GM23248 (cell line): ENCODE data around the gene DPH3. TPM values are rescaled to one million over a fixed set of nuclear protein-coding genes. Genes with fewer than 3 reads are reported as not detected.

Source experiments
- DNase-seq: peaks from one replicate; pipeline ENCODE4 v3.0.0-alpha.2; 2015
- H2AFZ ChIP-seq: fragments of 200-600 bp; sonication (generic); 2 replicates; pipeline ENCODE4 v1.6.1; 2016; ENCODE audit warnings: antibody characterized with exemption
- H3F3A ChIP-seq: fragments of 200-600 bp; sonication (generic); 2 replicates; pipeline ENCODE4 v1.6.1; 2016; ENCODE audit warnings: mild to moderate bottlenecking, antibody characterized with exemption, mixed run types; ENCODE audit not compliant: insufficient read depth
- H3K27ac ChIP-seq: fragments of 200-600 bp; sonication (generic); 2 replicates; pipeline ENCODE4 v1.5.1; 2016; ENCODE audit warnings: mild to moderate bottlenecking
- H3K27me3 ChIP-seq: fragments of 200-600 bp; sonication (generic); replicated peaks from 2 replicates; pipeline ENCODE4 v1.6.1; 2016; ENCODE audit warnings: mild to moderate bottlenecking; ENCODE audit not compliant: insufficient read depth
- H3K36me3 ChIP-seq: fragments of 200-600 bp; sonication (generic); 2 replicates; pipeline ENCODE4 v1.6.1; 2016; ENCODE audit warnings: low read depth, mild to moderate bottlenecking
- H3K4me1 ChIP-seq: fragments of 200-600 bp; sonication (generic); 2 replicates; pipeline ENCODE4 v1.6.1; 2016; ENCODE audit warnings: mild to moderate bottlenecking; ENCODE audit not compliant: insufficient read depth
- H3K4me2 ChIP-seq: fragments of 200-600 bp; sonication (generic); one replicate; pipeline ENCODE4 v1.6.1; 2016; ENCODE audit warnings: mild to moderate bottlenecking; ENCODE audit not compliant: unreplicated experiment
- H3K4me3 ChIP-seq: fragments of 200-600 bp; sonication (generic); 2 replicates; pipeline ENCODE4 v1.5.1; 2016; ENCODE audit warnings: mild to moderate bottlenecking
- H3K79me2 ChIP-seq: fragments of 200-600 bp; sonication (generic); 2 replicates; pipeline ENCODE4 v1.6.1; 2016; ENCODE audit warnings: mild to moderate bottlenecking; ENCODE audit not compliant: insufficient read depth
- H3K9ac ChIP-seq: fragments of 200-600 bp; sonication (generic); 2 replicates; pipeline ENCODE4 v1.6.1; 2016; ENCODE audit warnings: mild to moderate bottlenecking
- H3K9me2 ChIP-seq: fragments of 200-600 bp; sonication (generic); 2 replicates; pipeline ENCODE4 v1.6.1; 2016; ENCODE audit warnings: mixed run types, mild to moderate bottlenecking, moderate library complexity; ENCODE audit not compliant: insufficient read depth
- H3K9me3 ChIP-seq: fragments of 200-600 bp; sonication (generic); one replicate; pipeline ENCODE4 v1.6.1; 2017; ENCODE audit warnings: low read depth
- H4K20me1 ChIP-seq: fragments of 200-600 bp; sonication (generic); 2 replicates; pipeline ENCODE4 v1.6.0; 2016; ENCODE audit not compliant: insufficient read depth
- EZH2 ChIP-seq: fragments of 200-600 bp; sonication (generic); IDR thresholded peaks from 2 replicates; pipeline ENCODE4 v1.6.1; 2018; ENCODE audit warnings: antibody characterized with exemption, mild to moderate bottlenecking; ENCODE audit not compliant: insufficient read depth, poor library complexity, severe bottlenecking
- EZH2phosphoT487 ChIP-seq: fragments of 200-600 bp; sonication (generic); IDR thresholded peaks from 2 replicates; pipeline ENCODE4 v1.6.1; 2018; ENCODE audit warnings: antibody characterized with exemption, moderate library complexity, mild to moderate bottlenecking, low read depth; ENCODE audit not compliant: insufficient read depth
- WGBS, 2 experiments: methylation state at CpG; one replicate each; pipeline ENCODE4 v1.1.6; 2015 to 2017; ENCODE audit warnings: low lambda C conversion rate in 2 of 2, low coverage in 1 of 2; ENCODE audit errors: missing lambda C conversion rate in 2 of 2; 5-methylcytosine and 5-hydroxymethylcytosine counted together
- in situ Hi-C: fragments of 300-500 bp; cut with MboI; formaldehyde crosslinking; loops from 2 replicates; pipeline ENCODE4 v1.15.0; 2020
- polyA plus RNA-seq: library from polyadenylated mRNA; unstranded; fragments of >200 nt; fragmentation: Nextera tagmentation; extraction: Ambion mirVana; gene quantifications from 2 replicates; pipeline ENCODE4 v1.2.1, GENCODE V29; 2016
- total RNA-seq: library from RNA; depleted of rRNA; stranded (reverse); fragments of >200 nt; shearing (Covaris generic); gene quantifications from 2 replicates; pipeline ENCODE4 v1.2.3, GENCODE V29; 2014

DPH3 gene
- total and polyA plus RNA-seq, 2 experiments from 2014 or later, result 27.1 to 51.3 TPM

- Histone ChIP-seq H3K36me3 (no peaks in the 10 kb centered on the region), H3K4me1 (no peaks in the 10 kb centered on the region), H3K9me3 (no peaks in the 10 kb centered on the region), H3K4me3 (no peak overlapping the region), H3K4me2 (no peak overlapping the region), H3K9me2 (no peaks in the 10 kb centered on the region), H2AFZ (no peak overlapping the region), H3K27me3 (no peaks in the 10 kb centered on the region), H3F3A (no peaks in the 10 kb centered on the region), H4K20me1 (no peaks in the 10 kb centered on the region), H3K9ac (no peak overlapping the region), H3K27ac (no peak overlapping the region), H3K79me2 (no peaks in the 10 kb centered on the region)
- in situ Hi-C loops, result no loop called here
- TF ChIP-seq EZH2phosphoT487 (no peak), EZH2 (no peak)
- 96 to 97% methylated on average over 3 of the region's 3 CpGs for WGBS, 2 experiments
- no peak for DNase-seq
Measured at GRCh38 chr3:16221990-16222389, 42.8 kb downstream of the DPH3 start.

- no peaks in the 10 kb centered on the region for H3F3A ChIP-seq
- no peak overlapping the region for H3K4me3 ChIP-seq
- no peaks in the 10 kb centered on the region for H4K20me1 ChIP-seq
- TF ChIP-seq EZH2phosphoT487 (no peak), EZH2 (no peak)
- no peaks in the 10 kb centered on the region for H3K79me2 ChIP-seq
- H3K9ac ChIP-seq, result no peak overlapping the region
- no peak for DNase-seq
- H3K27me3 ChIP-seq, result no peaks in the 10 kb centered on the region
- in situ Hi-C loops, result no loop called here
- H3K27ac ChIP-seq, result no peak overlapping the region
- H2AFZ ChIP-seq, result no peak overlapping the region
- H3K4me2 ChIP-seq, result no peak overlapping the region
- no peaks in the 10 kb centered on the region for H3K4me1 ChIP-seq
- no peaks in the 10 kb centered on the region for H3K9me3 ChIP-seq
- no peaks in the 10 kb centered on the region for H3K36me3 ChIP-seq
- H3K9me2 ChIP-seq, result peaks cover 3% of the 10 kb centered on the region; the same call in 1 of the 2 replicates
- 97 to 98% methylated on average over 3 of the region's 3 CpGs for WGBS, 2 experiments
Measured at GRCh38 chr3:16219777-16220176, 45.0 kb downstream of the DPH3 start.

- H3K9ac ChIP-seq, result no peak overlapping the region
- H3K9me3 ChIP-seq, result no peaks in the 10 kb centered on the region
- H3K27me3 ChIP-seq, result no peaks in the 10 kb centered on the region
- H3F3A ChIP-seq, result no peaks in the 10 kb centered on the region
- H3K4me1 ChIP-seq, result no peaks in the 10 kb centered on the region
- WGBS, 2 experiments, result 84 to 86% methylated on average over 17 of the region's 17 CpGs
- H4K20me1 ChIP-seq, result no peaks in the 10 kb centered on the region
- no peak overlapping the region for H2AFZ ChIP-seq
- H3K79me2 ChIP-seq, result no peaks in the 10 kb centered on the region
- no peak overlapping the region for H3K27ac ChIP-seq
- in situ Hi-C loops, result no loop called here
- H3K4me3 ChIP-seq, result no peak overlapping the region
- H3K36me3 ChIP-seq, result no peaks in the 10 kb centered on the region
- H3K9me2 ChIP-seq, result peaks cover 3% of the 10 kb centered on the region; the same call in 1 of the 2 replicates
- H3K4me2 ChIP-seq, result no peak overlapping the region
- DNase-seq, result no peak
- TF ChIP-seq EZH2phosphoT487 (no peak), EZH2 (no peak)
Measured at GRCh38 chr3:16216373-16216935, 48.3 kb downstream of the DPH3 start.

GRCh38 chr3:16214366-16214765 is 50.4 kb downstream of the DPH3 start:
- no peak overlapping the region for H3K4me2 ChIP-seq
- H4K20me1 ChIP-seq, result no peaks in the 10 kb centered on the region
- no peak overlapping the region for H3K27ac ChIP-seq
- H3K4me1 ChIP-seq, result no peaks in the 10 kb centered on the region
- no peaks in the 10 kb centered on the region for H3K36me3 ChIP-seq
- no peaks in the 10 kb centered on the region for H3K79me2 ChIP-seq
- H3K9me3 ChIP-seq, result no peaks in the 10 kb centered on the region
- no peaks in the 10 kb centered on the region for H3K27me3 ChIP-seq
- 83 to 86% methylated on average over 4 of the region's 4 CpGs for WGBS, 2 experiments
- DNase-seq, result no peak
- peaks cover 3% of the 10 kb centered on the region; the same call in 1 of the 2 replicates for H3K9me2 ChIP-seq
- H3F3A ChIP-seq, result no peaks in the 10 kb centered on the region
- H3K9ac ChIP-seq, result no peak overlapping the region
- TF ChIP-seq EZH2phosphoT487, result no peak
- no peak for TF ChIP-seq EZH2
- in situ Hi-C loops, result no loop called here
- H3K4me3 ChIP-seq, result no peak overlapping the region
- H2AFZ ChIP-seq, result no peak overlapping the region
